ENCODE results near the gene PPID. TPM values are rescaled to one million over a fixed set of nuclear protein-coding genes. Genes with fewer than 3 reads are reported as not detected.
"Not testable (repeated sequence)": the region's sequence is repeated elsewhere in the genome, so short reads cannot be mapped to it uniquely, and the experiment has no call there.

PPID gene
- total RNA-seq, 1 experiment from 2014 or later = 34.4 TPM

GRCh38 chr4:158762553-158762952 lies 39.4 kb upstream of the PPID start:
- Mint-ChIP-seq H3K9me3 (ENCODE audit: low read depth, unreplicated experiment) (peaks cover 3% of the 10 kb centered on the region), H3K27me3 (ENCODE audit: unreplicated experiment) (no peaks in the 10 kb centered on the region), H3K4me1 (ENCODE audit: low read depth, unreplicated experiment) (no peaks in the 10 kb centered on the region), H3K4me3 (ENCODE audit: low read depth, unreplicated experiment) (no peak overlapping the region), H3K27ac (ENCODE audit: unreplicated experiment) (no peak overlapping the region), H3K36me3 (ENCODE audit: insufficient read depth, unreplicated experiment) (no peaks in the 10 kb centered on the region)
- CTCF ChIA-PET = no interaction called here
- no TSS peak for BruUV-seq (replicated peaks)
- intact Hi-C loops (cut with micrococcal nuclease; ENCODE audit: unreplicated experiment) = no loop called here
- DNase-seq = no peak
- TF ChIP-seq CTCF (IDR thresholded peaks at IDR 0.05; ENCODE audit: unreplicated experiment) = no peak

GRCh38 chr4:158760866-158761265 lies 37.7 kb upstream of the PPID start:
- no TSS peak for BruUV-seq (replicated peaks)
- intact Hi-C loops (cut with micrococcal nuclease; ENCODE audit: unreplicated experiment) = no loop called here
- Mint-ChIP-seq H3K27me3 (ENCODE audit: unreplicated experiment) (no peaks in the 10 kb centered on the region), H3K4me3 (ENCODE audit: low read depth, unreplicated experiment) (no peak overlapping the region), H3K9me3 (ENCODE audit: low read depth, unreplicated experiment) (peaks cover 3% of the 10 kb centered on the region), H3K27ac (ENCODE audit: unreplicated experiment) (no peak overlapping the region), H3K36me3 (ENCODE audit: insufficient read depth, unreplicated experiment) (no peaks in the 10 kb centered on the region), H3K4me1 (ENCODE audit: low read depth, unreplicated experiment) (no peaks in the 10 kb centered on the region)
- TF ChIP-seq CTCF (IDR thresholded peaks at IDR 0.05; ENCODE audit: unreplicated experiment) = no peak
- no peak for DNase-seq
- CTCF ChIA-PET = no interaction called here

- DNase-seq; intact Hi-C loops (cut with micrococcal nuclease; ENCODE audit: unreplicated experiment); H3K27me3 Mint-ChIP-seq (ENCODE audit: unreplicated experiment); BruUV-seq (replicated peaks); CTCF ChIA-PET; H3K9me3 Mint-ChIP-seq (ENCODE audit: low read depth, unreplicated experiment); H3K4me1 Mint-ChIP-seq (ENCODE audit: low read depth, unreplicated experiment); H3K4me3 Mint-ChIP-seq (ENCODE audit: low read depth, unreplicated experiment); H3K27ac Mint-ChIP-seq (ENCODE audit: unreplicated experiment); H3K36me3 Mint-ChIP-seq (ENCODE audit: insufficient read depth, unreplicated experiment): not testable (repeated sequence)
These were observed 36.3 kb upstream of the PPID start for GRCh38 chr4:158759539-158759938.

GRCh38 chr4:158758703-158759102 lies 35.5 kb upstream of the PPID start:
- BruUV-seq (replicated peaks) = no TSS peak

GRCh38 chr4:158758142-158758541 lies 34.9 kb upstream of the PPID start:
- no peaks in the 10 kb centered on the region for H3K27me3 Mint-ChIP-seq (ENCODE audit: unreplicated experiment)
- CTCF ChIA-PET = no interaction called here
- intact Hi-C loops (cut with micrococcal nuclease; ENCODE audit: unreplicated experiment) = no loop called here

More at GRCh38 chr4:158758703-158759102, 35.5 kb upstream of the PPID start:
- no peak for DNase-seq
- no peaks in the 10 kb centered on the region for H3K36me3 Mint-ChIP-seq (ENCODE audit: insufficient read depth, unreplicated experiment)
- peaks cover 3% of the 10 kb centered on the region for H3K9me3 Mint-ChIP-seq (ENCODE audit: low read depth, unreplicated experiment)
- no peaks in the 10 kb centered on the region for H3K4me1 Mint-ChIP-seq (ENCODE audit: low read depth, unreplicated experiment)
- intact Hi-C loops (cut with micrococcal nuclease; ENCODE audit: unreplicated experiment) = no loop called here
- no peak overlapping the region for H3K4me3 Mint-ChIP-seq (ENCODE audit: low read depth, unreplicated experiment)
- no peak for TF ChIP-seq CTCF (IDR thresholded peaks at IDR 0.05; ENCODE audit: unreplicated experiment)
- CTCF ChIA-PET = no interaction called here
- H3K27ac Mint-ChIP-seq (ENCODE audit: unreplicated experiment) = no peak overlapping the region
- no peaks in the 10 kb centered on the region for H3K27me3 Mint-ChIP-seq (ENCODE audit: unreplicated experiment)

More at GRCh38 chr4:158758142-158758541, 34.9 kb upstream of the PPID start:
- H3K36me3 Mint-ChIP-seq (ENCODE audit: insufficient read depth, unreplicated experiment) = no peaks in the 10 kb centered on the region
- H3K4me3 Mint-ChIP-seq (ENCODE audit: low read depth, unreplicated experiment) = no peak overlapping the region
- TF ChIP-seq CTCF (IDR thresholded peaks at IDR 0.05; ENCODE audit: unreplicated experiment) = no peak
- H3K4me1 Mint-ChIP-seq (ENCODE audit: low read depth, unreplicated experiment) = no peaks in the 10 kb centered on the region
- no TSS peak for BruUV-seq (replicated peaks)
- no peak overlapping the region for H3K27ac Mint-ChIP-seq (ENCODE audit: unreplicated experiment)
- peaks cover 3% of the 10 kb centered on the region for H3K9me3 Mint-ChIP-seq (ENCODE audit: low read depth, unreplicated experiment)
- DNase-seq = no peak
